Fibroblast of mammary gland (primary cell): Measurements from ENCODE around the gene GSG1L.

Experiments used
- DNase-seq: peaks from one replicate; pipeline ENCODE4 v3.0.0-alpha.2; 2010; ENCODE audit warnings: low read depth
- H3K4me3 ChIP-seq: 2 replicates; pipeline ENCODE4 v1.5.1; 2011; ENCODE audit warnings: low read depth, mild to moderate bottlenecking, low read length, moderate library complexity; ENCODE audit not compliant: control insufficient read depth
- TF ChIP-seq, protein P1 (sequence below): conservative IDR thresholded peaks from 2 replicates; pipeline ENCODE4 v1.5.1; 2011; ENCODE audit warnings: low read depth, low read length, inconsistent platforms; ENCODE audit not compliant: control insufficient read depth, insufficient read depth

The GSG1L gene

DNA sequence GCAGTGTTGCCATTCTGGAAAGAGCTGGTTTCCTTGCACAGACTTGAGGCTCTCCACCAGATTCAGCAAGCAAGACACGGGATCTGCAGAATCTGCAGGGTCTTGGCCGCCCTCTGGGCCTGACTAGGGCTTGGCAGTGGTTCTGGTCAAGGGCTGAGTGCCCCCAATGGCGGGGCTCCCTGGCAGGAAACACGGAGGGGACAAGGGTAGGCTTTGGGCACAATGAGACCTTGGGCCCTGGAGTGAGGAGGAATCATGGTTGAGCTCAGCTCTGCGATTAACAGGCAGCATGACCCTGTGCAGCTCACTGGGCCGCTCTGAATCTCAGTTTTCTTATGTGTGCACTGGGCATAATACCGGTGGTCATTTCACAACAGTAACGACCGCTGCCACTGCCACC is 249.9 kb downstream of the GSG1L start:
- TF ChIP-seq, protein P1, sequence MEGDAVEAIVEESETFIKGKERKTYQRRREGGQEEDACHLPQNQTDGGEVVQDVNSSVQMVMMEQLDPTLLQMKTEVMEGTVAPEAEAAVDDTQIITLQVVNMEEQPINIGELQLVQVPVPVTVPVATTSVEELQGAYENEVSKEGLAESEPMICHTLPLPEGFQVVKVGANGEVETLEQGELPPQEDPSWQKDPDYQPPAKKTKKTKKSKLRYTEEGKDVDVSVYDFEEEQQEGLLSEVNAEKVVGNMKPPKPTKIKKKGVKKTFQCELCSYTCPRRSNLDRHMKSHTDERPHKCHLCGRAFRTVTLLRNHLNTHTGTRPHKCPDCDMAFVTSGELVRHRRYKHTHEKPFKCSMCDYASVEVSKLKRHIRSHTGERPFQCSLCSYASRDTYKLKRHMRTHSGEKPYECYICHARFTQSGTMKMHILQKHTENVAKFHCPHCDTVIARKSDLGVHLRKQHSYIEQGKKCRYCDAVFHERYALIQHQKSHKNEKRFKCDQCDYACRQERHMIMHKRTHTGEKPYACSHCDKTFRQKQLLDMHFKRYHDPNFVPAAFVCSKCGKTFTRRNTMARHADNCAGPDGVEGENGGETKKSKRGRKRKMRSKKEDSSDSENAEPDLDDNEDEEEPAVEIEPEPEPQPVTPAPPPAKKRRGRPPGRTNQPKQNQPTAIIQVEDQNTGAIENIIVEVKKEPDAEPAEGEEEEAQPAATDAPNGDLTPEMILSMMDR = no peak
- no peak overlapping the region for H3K4me3 ChIP-seq
- no peak for DNase-seq

DNA sequence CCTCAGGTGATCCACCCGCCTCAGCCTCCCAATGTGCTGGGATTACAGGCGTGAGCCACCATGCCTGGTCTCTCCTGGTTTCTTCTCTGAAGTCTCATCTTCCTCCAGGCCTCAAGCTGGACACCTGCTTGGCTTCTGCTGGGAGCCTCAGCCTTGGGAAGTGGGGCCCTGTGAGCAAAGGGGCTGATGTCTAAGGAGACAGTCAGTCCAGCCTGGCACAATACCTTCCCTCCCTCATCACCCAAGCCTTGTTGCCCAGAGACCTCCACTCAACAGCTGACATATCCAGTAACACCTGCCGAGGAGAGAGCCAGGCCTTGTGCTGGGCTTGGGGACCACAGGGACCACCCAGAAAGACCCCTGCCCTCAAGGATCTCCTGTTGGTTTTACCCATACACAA is 251.6 kb downstream of the GSG1L start:
- no peak for DNase-seq
- no peak overlapping the region for H3K4me3 ChIP-seq
- TF ChIP-seq, protein P1 = no peak

DNA sequence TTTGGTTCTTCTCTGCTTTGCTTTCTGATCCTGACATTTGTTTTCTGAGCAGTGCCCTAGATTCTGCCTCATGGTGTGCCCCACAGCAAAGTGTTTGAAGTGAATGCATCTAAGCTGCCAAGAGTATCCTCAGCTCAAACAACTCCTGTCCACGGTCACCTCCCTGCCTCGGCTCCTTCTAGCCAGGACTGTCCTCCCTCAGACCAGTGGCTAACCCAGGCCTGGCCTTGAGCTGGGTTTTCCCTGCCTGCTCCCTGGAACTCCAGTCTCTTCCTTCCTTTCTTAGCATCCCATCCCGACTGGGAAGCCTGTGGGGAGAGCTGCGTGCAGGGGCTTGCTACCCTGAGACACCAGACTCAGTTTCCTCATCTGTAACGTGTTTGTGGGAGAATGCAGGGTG is 256.5 kb downstream of the GSG1L start:
- TF ChIP-seq, protein P1 = no peak
- H3K4me3 ChIP-seq = no peak overlapping the region
- no peak for DNase-seq

DNA sequence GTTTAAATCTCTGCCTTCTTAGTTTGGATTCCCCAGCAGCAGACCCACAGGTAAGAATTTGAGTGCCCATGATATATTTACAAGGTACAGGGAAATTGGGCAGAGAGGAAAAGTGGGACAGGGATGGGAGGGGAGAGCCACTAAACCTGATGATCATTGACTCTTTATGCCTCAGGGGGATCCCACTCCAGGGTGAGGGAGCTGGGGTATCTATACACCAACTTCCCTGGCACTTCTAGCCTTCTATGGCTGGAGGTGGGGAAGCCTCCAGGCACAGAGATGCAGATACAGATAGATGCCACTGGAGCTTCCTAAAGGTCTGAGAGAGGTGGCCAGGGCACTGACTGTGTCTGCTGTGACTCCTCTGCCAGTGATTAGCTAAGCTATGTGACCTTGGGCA is 257.1 kb downstream of the GSG1L start:
- TF ChIP-seq, protein P1 = no peak
- H3K4me3 ChIP-seq = no peak overlapping the region
- no peak for DNase-seq

DNA sequence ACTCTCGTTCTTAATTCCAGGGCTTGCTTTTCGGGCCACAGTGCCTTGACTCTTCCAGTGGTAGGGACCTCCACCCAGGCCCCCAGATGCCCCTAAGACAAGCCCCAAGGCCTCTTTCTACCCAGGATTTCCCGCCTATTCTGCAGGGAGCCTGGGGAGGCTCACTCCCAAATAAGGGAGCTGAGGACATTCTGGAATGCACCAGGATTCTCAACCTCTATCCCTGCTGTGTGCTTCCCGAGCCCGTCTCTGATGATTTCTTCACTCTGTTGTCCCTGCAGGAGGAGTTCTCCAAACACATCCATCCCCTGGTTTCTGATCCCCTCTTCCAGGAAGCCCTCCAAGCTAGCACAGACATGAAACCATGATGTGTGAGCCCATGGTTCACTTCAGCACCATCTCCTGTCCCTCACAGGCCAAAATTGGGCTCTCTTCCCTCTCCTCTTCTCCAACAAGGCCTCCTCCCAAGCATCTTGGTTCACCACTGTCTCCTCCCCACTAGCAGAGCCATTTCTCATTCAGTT is 257.6 kb downstream of the GSG1L start:
- H3K4me3 ChIP-seq = no peak overlapping the region
- DNase-seq = no peak
- TF ChIP-seq, protein P1 = no peak

DNA sequence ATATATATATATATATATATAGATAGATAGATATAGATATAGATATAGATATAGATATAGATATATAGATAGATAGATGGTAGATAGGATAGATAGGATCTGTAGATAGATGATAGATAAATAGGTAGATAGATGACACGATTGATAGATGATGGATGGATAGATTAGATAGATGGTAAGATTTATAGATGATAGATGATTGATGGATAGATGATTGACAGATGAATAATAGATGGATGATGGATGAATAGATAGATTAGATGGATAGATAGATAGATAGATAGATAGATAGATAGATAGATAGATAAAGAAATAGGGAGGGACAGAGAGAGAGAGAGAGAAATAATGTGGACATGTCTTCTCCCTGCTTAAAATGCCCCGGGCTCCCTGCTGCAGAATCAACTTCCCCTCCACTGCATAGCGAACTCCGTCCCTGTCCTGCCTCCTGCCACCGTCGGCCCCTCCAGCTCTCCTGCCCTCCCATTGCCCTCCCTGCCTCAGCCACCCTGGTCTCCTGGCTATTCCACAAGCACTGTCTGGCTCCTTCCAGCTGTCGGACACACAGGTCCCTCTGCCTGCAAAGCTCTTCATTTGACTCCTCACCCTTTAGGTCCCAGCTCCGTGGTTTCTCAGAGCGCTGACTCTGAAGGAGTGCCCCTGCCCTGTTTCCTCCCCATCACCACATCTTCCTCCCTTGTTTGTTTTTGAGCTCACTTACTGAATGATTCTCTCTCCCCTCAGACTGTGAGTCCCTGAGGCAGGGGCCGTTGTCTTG is 259.6 kb downstream of the GSG1L start:
- TF ChIP-seq, protein P1 = no peak
- DNase-seq = no peak
- no peak overlapping the region for H3K4me3 ChIP-seq
